Muscle layer of duodenum (tissue), 2 donors: ENCODE data around the gene HDAC9.

Experiments used
- H3K27ac ChIP-seq: one replicate; pipeline ENCODE4 v1.7.0; 2013; ENCODE audit warnings: mild to moderate bottlenecking, low read length
- H3K27me3 ChIP-seq: one replicate; pipeline ENCODE4 v1.7.0; 2013; ENCODE audit warnings: low read depth, mild to moderate bottlenecking, control low read depth, low read length
- H3K36me3 ChIP-seq, 2 donors: one replicate each; pipeline ENCODE4 v1.7.0; 2013; ENCODE audit warnings: low read length in 2 of 2, control low read depth in 1 of 2, mild to moderate bottlenecking in 1 of 2; ENCODE audit not compliant: insufficient read depth in 2 of 2, control insufficient read depth in 1 of 2
- H3K4me1 ChIP-seq, 2 donors: one replicate each; pipeline ENCODE4 v1.7.0; 2013; ENCODE audit warnings: low read length in 2 of 2, mild to moderate bottlenecking in 2 of 2, control low read depth in 1 of 2, moderate library complexity in 1 of 2; ENCODE audit not compliant: insufficient read depth in 2 of 2, control insufficient read depth in 1 of 2
- H3K4me3 ChIP-seq, 2 donors: one replicate each; pipeline ENCODE4 v1.7.0; 2013; ENCODE audit warnings: low read length in 2 of 2, low read depth in 1 of 2, mild to moderate bottlenecking in 1 of 2
- H3K9me3 ChIP-seq, 2 donors: one replicate each; pipeline ENCODE4 v1.7.0; 2013; ENCODE audit warnings: low read length in 2 of 2, control low read depth in 1 of 2, mild to moderate bottlenecking in 1 of 2; ENCODE audit not compliant: control insufficient read depth in 1 of 2
- donor health status: healthy.

The HDAC9 gene

GRCh38 chr7:18803923-18804322 lies 308.4 kb downstream of the HDAC9 start:
- Histone ChIP-seq H3K9me3 (no peaks in the 10 kb centered on the region), H3K27ac (no peak overlapping the region), H3K36me3 (no peaks in the 10 kb centered on the region), H3K27me3 (no peaks in the 10 kb centered on the region), H3K4me3 (no peak overlapping the region), H3K4me1 (no peaks in the 10 kb centered on the region)

GRCh38 chr7:18806177-18806576 lies 310.6 kb downstream of the HDAC9 start:
- Histone ChIP-seq H3K27me3 (no peaks in the 10 kb centered on the region), H3K4me1 (no peaks in the 10 kb centered on the region), H3K4me3 (no peak overlapping the region), H3K9me3 (no peaks in the 10 kb centered on the region), H3K27ac (no peak overlapping the region), H3K36me3 (no peaks in the 10 kb centered on the region)

GRCh38 chr7:18808026-18808425 lies 312.5 kb downstream of the HDAC9 start:
- H3K9me3 ChIP-seq: peaks cover 3 to 5% of the 10 kb centered on the region in 2 donors
- no peaks in the 10 kb centered on the region for H3K36me3 ChIP-seq
- H3K27me3 ChIP-seq: no peaks in the 10 kb centered on the region
- no peaks in the 10 kb centered on the region for H3K4me1 ChIP-seq
- H3K4me3 ChIP-seq: no peak overlapping the region
- no peak overlapping the region for H3K27ac ChIP-seq

- peaks cover 3 to 5% of the 10 kb centered on the region in 2 donors for H3K9me3 ChIP-seq
- no peaks in the 10 kb centered on the region for H3K27me3 ChIP-seq
- H3K4me1 ChIP-seq: no peaks in the 10 kb centered on the region
- H3K27ac ChIP-seq: no peak overlapping the region
- no peaks in the 10 kb centered on the region for H3K36me3 ChIP-seq
- no peak overlapping the region for H3K4me3 ChIP-seq
Observed at GRCh38 chr7:18815261-18815960, 319.9 kb downstream of the HDAC9 start.

- Histone ChIP-seq H3K27me3 (no peaks in the 10 kb centered on the region), H3K4me3 (no peak overlapping the region), H3K36me3 (no peaks in the 10 kb centered on the region), H3K27ac (no peak overlapping the region), H3K4me1 (no peaks in the 10 kb centered on the region), H3K9me3 (no peaks in the 10 kb centered on the region)
Observed at GRCh38 chr7:18820981-18821380, 325.4 kb downstream of the HDAC9 start.

GRCh38 chr7:18821554-18821953 lies 326.0 kb downstream of the HDAC9 start:
- Histone ChIP-seq H3K9me3 (no peaks in the 10 kb centered on the region), H3K27me3 (no peaks in the 10 kb centered on the region), H3K4me1 (no peaks in the 10 kb centered on the region), H3K27ac (no peak overlapping the region), H3K4me3 (no peak overlapping the region), H3K36me3 (no peaks in the 10 kb centered on the region)

GRCh38 chr7:18824157-18824556 lies 328.6 kb downstream of the HDAC9 start:
- H3K27me3 ChIP-seq: no peaks in the 10 kb centered on the region
- no peak overlapping the region for H3K27ac ChIP-seq
- H3K9me3 ChIP-seq: no peaks in the 10 kb centered on the region
- H3K4me3 ChIP-seq: no peak overlapping the region
- no peaks in the 10 kb centered on the region for H3K36me3 ChIP-seq
- peaks cover 0 to 2% of the 10 kb centered on the region in 2 donors for H3K4me1 ChIP-seq

GRCh38 chr7:18828260-18828993 lies 332.9 kb downstream of the HDAC9 start:
- H3K27ac ChIP-seq: no peak overlapping the region
- peaks cover 0 to 14% of the 10 kb centered on the region in 2 donors for H3K4me1 ChIP-seq
- H3K4me3 ChIP-seq: no peak overlapping the region
- H3K36me3 ChIP-seq: no peaks in the 10 kb centered on the region
- no peaks in the 10 kb centered on the region for H3K27me3 ChIP-seq
- H3K9me3 ChIP-seq: no peaks in the 10 kb centered on the region

- no peak overlapping the region for H3K27ac ChIP-seq
- H3K36me3 ChIP-seq: no peaks in the 10 kb centered on the region
Observed at GRCh38 chr7:18828994-18829857, 333.7 kb downstream of the HDAC9 start.

GRCh38 chr7:18829858-18830285 lies 334.3 kb downstream of the HDAC9 start:
- no peak overlapping the region for H3K27ac ChIP-seq

More at GRCh38 chr7:18828994-18829857, 333.7 kb downstream of the HDAC9 start:
- no peak overlapping the region for H3K4me3 ChIP-seq
- no peaks in the 10 kb centered on the region for H3K27me3 ChIP-seq
- H3K9me3 ChIP-seq: no peaks in the 10 kb centered on the region
- peaks cover 0 to 14% of the 10 kb centered on the region in 2 donors for H3K4me1 ChIP-seq

GRCh38 chr7:18831419-18831818 lies 335.9 kb downstream of the HDAC9 start:
- H3K27ac ChIP-seq: no peak overlapping the region
- no peaks in the 10 kb centered on the region for H3K27me3 ChIP-seq
- peaks cover 0 to 14% of the 10 kb centered on the region in 2 donors for H3K4me1 ChIP-seq
- H3K4me3 ChIP-seq: no peak overlapping the region
- H3K9me3 ChIP-seq: no peaks in the 10 kb centered on the region
- no peaks in the 10 kb centered on the region for H3K36me3 ChIP-seq

More at GRCh38 chr7:18829858-18830285, 334.3 kb downstream of the HDAC9 start:
- Histone ChIP-seq H3K4me3 (no peak overlapping the region), H3K36me3 (no peaks in the 10 kb centered on the region), H3K9me3 (no peaks in the 10 kb centered on the region), H3K4me1 (peaks cover 0 to 14% of the 10 kb centered on the region in 2 donors), H3K27me3 (no peaks in the 10 kb centered on the region)
